ENCODE results near the gene PTPRK.

The PTPRK gene

DNA sequence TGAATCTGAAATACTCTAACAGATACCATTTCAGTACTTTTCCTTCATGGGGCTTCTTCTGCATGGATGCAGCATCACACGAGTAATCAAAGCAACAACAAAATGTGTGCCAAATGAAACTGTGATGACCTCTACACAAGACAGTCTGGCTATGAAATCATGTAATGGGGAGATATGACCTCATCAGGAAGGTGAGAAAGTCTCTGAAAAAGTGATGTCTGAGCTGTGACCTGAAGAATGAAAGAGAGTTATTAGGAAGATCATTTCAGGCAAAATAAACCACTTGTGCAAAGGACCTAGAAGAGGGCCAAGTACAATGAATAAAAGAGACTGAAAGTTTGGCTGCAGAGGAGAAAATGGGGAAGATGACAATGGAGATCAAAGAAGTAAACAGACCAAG, 182.8 kb downstream of the PTPRK start:
- no peak for DNase-seq

DNA sequence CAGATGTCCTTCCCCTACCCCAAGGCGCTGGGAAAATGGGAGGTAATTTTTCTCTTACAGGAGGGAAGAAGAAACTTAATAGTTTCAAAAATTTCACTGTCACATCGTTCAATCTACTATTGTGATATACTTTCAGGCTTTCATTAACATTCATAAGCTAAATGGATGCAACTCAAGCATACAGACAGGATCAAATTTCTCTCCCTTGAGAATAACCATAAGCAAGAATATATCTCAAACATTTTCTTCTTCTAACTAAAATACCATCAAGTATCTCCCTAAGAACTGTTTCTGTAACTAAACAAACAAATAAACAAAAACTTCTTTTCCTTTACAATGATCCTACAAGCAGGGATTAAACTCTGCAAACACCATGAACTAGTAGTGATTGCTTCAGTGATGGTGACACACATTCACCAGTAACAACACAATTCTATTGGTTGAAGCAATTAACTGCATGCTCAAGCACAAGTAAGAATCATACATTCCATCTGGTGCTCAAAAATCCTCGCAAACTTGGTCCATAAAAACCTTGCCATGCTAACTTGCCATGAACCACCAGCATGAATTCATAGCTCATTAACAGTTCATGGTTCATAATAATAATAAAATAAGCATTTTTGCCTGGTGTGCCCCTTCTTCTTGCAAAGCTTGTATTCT, 183.8 kb downstream of the PTPRK start:
- no peak for DNase-seq

DNA sequence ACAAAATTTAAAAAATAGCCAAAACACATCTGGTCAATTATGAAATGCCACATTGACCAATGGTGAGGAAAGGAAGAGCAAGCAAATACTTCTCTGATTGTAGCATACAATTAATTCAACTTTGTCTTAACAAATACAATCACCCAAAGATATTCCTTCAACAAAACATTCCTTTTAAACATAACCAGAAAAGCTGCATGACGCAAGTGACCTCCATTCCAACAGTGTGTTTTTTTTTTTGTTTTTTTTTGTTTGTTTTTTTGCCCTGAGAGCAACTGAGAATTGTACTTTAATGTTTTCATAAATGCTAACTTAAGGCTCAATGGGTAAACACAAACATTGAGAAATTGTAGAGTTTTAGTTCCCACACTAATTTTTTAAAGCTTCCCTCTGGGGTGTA, 184.4 kb downstream of the PTPRK start:
- no peak for DNase-seq

DNA sequence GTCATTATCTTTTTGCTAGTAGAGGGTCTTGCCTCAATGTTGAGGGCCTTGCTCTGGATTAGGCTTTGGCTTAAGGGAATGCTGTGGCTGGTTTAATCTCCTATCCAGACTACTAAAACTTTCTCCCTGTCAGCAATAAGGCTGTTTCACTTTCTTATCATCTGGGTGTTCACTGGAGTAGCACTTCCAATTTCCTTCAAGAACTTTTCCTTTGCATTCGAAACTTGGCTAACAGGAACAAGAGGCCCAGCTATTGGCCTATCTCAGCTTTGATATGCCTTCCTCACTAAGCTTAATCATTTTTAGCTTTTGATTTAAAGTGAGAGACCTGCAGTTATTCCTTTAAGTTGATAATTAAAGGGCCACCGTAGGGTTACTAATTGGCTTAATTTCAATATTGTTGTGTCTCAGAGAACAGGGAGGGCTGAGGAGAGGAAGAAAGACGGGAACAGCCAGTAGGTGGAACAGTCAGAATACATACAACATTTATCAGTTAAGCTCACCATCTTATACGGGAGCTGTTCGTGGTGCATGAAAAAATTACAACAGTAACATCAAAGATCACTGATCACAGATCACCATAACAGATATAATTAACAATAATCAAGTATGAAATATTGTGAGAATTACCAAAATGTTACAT, 186.7 kb downstream of the PTPRK start:
- DNase-seq = no peak

DNA sequence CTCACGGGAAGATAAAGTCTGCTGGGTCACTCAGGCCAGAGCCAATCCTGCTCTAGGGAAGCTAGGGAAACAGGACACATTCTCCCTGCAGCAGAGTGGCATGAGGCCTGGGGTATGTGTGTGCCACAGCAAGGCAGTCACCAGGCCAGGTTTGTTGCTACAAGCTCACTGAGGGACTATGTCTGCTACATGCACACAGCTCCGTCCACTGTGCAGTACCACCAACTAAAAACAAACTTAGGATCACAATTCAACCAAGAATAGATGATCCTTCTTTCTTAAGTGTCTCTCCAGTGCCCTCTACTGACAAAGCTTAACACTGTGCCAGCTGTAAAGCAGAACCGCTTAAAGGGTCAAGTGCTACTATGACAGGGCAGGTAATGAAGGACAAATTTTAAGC, 192.5 kb downstream of the PTPRK start:
- DNase-seq = peak; percentile 25

DNA sequence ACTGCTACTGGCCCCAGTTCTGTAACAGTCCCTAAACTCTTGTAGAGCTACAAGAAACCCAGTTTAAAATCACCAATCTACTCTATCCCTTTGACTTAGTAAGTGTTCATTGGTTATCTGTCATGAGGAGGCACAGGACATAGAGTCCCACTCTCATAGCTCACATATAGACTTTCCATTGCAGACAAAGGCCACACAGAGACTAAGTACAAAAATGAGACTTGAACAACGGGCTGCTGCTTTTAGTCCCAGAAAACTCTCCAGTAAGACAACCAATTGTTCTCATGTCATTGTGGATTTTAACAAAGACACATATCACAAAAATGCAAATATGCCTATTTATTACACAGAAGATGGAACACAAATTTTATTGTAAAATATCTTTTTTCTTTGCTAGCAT, 197.4 kb downstream of the PTPRK start:
- DNase-seq = no peak

DNA sequence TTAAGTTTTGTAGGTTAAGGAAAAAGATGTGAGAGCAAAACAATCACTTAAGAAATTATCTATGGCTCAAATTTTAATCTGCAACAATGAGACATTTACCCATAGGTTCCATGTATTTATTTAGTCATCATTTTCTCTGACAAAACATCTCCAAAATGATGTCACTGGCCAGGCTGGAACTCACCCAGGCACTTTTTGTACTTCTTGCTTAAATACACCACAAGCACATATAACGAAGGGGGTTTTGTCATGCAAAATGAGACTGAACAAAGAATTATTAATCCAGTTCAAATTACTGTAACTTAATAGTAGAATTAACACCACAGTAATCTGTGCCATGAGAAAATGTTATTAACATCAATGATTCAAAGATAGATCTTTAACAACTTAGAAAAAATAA, 200.5 kb downstream of the PTPRK start:
- DNase-seq = no peak

DNA sequence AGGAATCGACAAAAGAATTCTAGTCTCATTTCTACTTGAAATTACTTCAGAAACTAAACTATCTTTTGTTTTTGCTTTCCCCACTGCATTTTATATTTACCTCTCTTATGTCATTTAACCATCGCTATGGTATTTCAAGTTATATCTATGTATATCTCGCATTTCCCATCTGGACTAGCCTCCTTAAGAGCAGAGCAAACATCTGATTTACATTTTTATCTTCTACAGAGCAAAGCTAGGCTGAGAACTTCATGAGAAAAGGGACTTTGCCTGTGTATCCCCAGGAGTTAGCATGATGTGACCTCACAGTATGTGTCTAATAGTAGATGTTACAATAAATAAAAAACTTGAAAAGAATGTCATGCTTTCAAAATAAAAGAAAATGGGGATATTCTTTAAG, 201.2 kb downstream of the PTPRK start:
- DNase-seq = no peak

DNA sequence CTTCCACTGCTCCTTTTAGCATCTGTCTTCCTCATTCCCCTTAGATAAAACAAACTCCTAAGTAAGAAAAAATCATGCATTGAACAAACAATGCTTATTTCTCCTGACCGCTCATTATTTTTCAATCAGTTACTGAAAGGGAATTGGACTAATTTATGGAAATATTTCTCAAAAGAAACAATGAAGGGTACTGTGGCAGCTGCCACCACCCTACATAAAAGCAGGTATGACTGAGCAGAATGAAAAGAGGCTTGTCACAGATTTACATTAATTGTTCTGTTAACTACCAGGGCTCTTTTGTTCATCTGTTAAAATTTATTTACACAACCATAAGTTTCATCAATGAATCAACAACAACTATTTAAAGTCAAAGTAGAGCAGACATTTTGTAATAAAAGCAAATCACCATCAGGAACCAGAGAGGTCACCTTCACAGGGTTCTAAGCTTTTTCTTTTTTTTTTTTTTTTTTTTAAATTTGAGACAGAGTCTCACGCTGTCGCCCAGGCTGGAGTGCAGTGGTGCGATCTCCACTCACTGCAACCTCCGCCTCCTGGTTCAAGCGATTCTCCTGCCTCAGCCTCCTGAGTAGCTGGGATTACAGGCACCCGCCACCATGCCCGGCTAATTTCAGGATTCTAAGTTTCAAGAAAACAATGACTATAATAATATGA, 204.0 kb downstream of the PTPRK start:
- no peak for DNase-seq

DNA sequence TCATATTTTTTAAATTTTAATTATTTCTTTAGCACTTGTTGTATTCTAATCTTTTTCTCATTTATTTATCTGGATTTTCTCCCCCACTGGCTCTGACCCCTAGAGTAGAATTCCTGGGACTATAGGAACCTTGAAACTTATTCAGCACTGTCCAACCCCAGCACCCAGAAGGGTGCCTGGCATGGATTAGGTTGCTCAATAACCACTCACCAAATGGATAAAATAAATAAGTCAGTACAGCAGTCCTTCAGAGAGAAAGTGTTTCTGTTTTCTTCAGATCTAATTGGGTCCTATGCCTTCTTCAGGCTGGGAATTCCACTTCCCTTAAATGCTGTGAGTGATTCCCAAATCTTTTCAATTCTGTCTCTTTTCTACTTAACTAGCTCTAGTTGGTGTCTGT, 206.2 kb downstream of the PTPRK start:
- no peak for DNase-seq

DNA sequence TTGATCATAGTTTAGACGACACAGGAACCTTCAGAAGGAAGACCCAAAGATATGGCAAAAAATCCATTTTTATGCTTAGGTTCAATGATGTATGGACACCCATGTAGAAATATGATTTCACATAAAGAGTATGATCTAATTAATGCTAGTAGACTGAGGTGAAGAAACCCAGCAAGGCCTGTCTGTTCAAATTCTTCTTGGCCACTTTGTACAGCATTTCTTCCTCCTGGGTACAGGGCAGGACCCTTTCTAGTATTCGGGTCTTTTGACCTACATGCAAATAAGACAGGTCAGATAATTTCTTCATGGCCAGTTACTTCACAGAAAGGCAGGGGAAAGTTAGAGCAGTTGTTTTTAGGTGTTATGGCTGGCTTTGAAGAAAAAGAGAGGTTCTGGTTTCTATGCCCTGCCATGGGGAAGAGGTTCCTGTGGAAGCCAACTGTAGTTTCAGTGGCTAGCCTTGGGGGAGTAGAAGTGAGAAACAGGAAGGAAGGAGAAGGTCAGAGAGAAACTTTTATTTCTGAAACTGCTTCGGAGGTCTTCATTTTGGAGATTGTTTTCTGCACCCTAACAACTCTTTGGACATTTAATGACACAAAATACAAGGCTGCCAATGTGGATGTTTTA, 208.3 kb downstream of the PTPRK start:
- DNase-seq = no peak

DNA sequence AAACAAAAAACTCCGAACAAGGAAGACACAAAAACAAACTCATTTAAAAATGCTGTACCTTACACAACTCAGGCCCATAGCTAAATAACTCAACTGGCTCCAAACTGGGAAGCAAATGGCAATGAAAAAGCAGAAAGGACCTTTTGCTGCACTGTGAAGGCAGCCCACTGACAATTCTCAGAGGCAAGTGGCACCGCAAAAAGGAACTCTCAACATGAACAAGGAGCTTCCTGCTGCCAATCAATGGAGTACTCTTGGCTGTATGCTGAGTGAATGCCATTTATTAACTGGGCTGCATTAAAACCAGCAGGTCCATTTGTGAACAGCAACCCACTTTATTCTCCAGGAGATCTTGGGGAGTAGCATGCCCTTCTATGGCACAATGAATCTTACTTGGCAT, 209.9 kb downstream of the PTPRK start:
- DNase-seq = no peak

DNA sequence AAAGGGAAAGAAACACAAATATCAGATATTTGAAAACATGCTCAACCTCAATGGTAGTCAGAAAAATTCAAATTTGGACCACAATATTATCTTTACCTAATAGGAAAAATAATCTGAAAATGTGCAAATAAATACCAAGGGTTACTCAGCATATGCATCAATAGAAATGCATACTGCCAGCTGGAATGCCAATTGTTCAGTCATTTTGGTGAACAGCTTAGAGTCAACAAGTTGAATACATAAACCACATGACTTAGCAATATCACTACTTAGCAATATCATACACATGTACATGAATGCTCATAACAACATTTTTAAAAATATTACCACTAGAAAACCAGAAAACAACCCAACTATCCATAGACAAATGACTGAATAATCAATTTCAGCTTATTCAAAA, 212.7 kb downstream of the PTPRK start:
- no peak for DNase-seq

DNA sequence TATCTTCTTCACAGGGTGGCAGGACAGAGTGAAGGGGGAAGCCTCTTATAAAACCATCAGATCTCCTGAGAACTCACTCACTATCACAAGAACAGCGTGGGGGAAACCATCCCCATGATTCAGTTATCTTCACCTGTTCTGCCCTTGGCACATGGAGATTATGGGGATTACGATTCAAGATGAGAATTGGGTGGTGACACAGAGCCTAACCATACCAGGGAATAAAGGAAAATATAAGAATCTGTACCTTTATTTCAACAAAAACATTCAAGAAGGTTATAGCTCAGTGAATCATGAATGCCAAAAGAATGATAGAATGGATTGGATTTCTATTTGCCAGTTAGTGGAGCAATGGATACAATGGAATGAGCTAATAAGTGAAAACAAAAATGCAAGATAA, 214.4 kb downstream of the PTPRK start:
- DNase-seq = no peak

DNA sequence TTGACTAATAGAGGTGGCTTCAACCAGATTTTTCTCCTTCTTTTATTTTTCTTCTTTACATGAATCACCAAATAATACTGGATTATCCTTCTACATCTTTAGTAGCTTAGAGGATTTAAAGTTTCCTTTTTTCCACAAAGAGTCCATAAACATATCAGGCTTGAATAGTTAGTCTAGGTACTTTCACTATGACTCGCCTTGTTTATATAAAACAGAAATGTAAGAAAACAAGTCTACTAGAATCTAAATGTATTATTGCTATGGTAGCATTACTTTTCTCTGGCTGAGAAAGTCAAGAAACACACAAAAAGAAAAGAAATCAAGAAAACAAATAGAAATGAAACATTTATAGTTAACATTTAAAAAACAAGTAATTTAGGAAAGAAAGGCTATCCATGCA, 215.2 kb downstream of the PTPRK start:
- DNase-seq = no peak

DNA sequence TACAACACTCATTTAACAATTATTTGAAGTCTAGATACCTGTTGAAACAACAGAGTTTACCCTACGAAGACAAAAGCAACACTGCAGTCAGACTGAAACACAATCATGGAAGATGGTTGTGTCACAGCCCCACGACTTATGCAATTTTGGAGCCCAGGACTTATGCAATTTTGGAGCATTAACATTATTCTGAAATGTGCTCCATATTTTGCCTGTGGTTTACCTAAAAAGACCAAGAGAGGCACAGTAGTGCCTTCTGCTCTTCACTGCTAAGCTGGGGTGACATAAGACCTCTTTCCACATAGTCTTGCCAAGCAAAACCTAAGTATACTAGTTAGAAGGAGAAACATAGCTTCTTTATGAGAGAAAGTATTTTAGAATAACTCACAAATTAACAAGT, 216.5 kb downstream of the PTPRK start:
- no peak for DNase-seq

DNA sequence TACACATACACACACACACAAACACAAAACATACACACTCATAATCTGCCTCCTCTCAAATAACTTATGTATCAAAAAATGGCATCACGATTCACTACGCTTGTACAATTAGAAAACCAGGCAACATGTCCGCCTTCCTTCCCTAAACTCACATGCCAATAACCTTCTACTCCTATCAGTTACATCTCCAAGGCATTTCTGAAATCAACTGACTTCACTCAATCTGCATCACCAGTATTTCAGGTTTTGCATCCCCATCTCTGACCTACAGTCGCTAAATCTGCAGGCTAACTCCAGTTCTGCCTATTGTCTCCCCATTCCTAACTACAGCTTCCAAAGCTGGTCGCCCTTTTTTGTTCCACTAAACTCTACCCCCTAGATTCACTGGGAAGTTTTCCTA, 217.5 kb downstream of the PTPRK start:
- DNase-seq = no peak

DNA sequence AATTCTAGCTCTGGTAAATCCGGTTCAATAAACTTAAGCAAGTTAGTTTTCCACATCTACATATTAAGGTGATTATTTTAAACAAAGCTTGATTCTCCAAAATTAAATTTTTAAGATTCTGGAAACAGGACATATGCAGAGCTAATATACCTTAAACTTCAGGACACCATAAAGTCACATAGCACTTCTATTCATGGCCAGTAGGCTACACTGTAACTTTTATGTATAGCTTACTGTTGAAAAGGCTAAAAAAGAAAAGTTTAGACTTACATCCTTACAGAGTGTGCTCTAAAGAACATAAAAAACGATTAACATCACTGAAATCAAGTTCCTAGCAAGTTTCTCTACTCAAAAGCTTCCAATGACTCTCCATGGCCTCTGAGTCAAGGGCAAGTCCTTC, 224.7 kb downstream of the PTPRK start:
- no peak for DNase-seq

DNA sequence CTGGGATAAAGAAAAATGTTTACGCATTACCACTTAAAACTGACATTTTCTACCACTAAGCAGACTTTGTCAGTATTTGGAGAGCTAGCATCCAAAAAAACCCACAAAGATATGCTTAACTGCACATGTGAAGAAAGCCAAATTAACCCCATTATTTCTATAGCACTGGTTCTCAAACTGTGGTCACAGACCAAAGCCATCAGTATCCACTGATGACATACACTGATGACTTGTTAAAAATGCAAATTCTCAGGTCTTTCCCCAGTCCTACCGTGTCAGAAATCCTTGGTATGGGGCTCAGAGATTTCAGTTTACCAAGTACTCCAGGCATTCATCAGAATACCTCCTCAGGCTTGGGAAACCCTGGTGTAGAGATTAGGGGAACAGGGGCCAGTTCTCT, 230.2 kb downstream of the PTPRK start:
- no peak for DNase-seq

DNA sequence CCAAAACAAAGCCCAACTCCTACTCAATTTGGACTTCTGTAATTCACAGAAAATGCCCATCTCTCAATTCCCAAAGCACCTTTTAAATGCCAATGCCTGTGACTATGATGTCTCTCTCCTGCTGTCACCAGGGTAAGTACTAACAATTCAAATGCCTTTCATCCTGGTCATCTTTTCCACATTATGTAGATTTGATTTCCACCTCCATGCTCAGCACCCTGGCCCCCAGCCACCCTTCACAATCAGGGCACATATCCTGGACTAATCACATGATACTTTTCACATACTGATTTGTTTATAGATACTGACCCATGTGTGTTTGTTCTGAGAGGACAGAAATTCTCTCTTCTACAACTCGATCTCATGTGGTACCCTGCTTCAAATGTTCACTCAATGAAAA, 236.3 kb downstream of the PTPRK start:
- no peak for DNase-seq

DNA sequence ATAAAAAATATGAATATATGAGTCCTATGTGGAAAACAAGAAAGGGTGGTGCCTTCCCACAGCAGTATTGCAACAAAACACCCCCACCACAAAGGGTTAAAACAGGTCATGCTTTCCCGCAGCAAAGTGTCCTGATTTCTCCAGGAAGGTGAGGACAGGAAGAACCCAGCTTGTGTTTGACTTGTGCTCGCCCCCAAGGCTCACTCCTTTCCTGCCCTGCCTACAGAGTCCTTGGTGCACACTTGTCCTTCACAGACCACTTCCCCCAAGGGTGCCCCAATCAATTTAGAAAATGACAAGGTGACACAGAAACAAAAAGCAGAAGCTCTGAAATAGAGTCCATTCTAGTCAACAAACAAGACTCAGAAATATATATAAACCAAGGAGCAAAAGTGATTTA, 237.4 kb downstream of the PTPRK start:
- no peak for DNase-seq

DNA sequence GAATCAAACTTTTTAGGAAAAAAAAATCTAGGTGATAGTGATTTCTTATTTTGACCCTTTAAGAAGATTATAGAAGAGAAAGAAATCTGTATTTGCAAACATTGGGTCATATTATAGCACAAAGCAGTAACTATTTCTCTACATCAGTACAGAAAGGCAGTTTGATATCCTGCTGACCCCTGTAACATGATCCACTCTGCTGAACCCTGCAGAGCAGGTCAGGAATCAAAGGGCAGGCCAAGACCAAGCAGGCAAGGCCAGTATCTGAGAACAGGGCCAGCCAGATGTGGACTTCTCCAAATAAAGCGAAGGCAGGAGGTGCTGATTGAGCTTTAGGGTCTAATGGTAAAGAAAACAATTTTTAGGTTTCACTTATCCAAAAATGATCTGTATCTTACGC, 239.4 kb downstream of the PTPRK start:
- DNase-seq = no peak

DNA sequence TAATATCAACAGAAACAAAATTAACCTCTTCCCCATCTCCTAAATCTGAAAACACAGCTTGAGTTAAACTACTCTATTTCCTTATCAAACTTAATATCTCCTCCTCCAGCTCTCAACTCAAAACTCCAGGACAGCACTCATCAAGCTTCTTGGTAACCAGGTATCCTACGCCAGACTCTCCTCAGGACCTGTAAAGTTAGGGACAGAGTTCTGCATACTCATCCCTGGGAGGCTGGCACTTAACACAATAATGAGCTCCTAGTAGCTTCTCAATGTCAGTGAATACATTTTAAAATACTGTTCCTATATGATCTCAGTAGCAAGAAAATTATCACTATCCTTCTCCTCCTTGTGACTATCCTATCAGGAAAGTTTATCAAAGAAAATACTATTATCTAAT, 240.3 kb downstream of the PTPRK start:
- no peak for DNase-seq

DNA sequence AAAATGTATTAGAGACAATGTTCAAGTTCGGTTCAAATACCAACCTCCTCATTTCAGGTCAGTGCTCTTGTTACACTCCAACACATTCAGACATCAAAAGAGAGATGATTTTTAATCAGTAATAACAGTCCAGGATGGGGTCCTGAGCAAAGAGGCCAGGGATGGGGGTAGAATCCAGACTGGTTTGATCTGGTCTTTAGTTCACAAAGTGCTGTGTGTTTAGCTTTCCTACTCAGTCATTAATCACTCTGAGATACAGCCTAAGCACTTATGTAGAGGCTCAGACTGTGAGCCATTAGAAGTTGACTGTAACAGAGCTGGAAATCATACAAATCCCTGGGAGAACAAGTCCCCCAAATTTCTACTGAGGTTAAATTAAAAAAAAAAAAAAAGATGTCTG, 241.6 kb downstream of the PTPRK start:
- no peak for DNase-seq

Data from fibroblast of upper back skin (primary cell).